DOHH2 (cell line): ENCODE measurements around the gene SPDYE2B.
"Not testable (repeated sequence)": the region's sequence is repeated elsewhere in the genome, so short reads cannot be mapped to it uniquely, and the experiment has no call there.

ENCODE experiments used
- H3F3A ChIP-seq: fragments of 200-600 bp; sonication (generic), shearing (Covaris generic); 2 replicates; pipeline ENCODE4 v1.6.0; 2016; ENCODE audit warnings: antibody characterized with exemption, mild to moderate bottlenecking; ENCODE audit not compliant: control insufficient read depth, insufficient read depth
- H3K27ac ChIP-seq: fragments of 200-600 bp; sonication (generic); 2 replicates; pipeline ENCODE4 v1.5.1; 2014; ENCODE audit warnings: low read depth, mild to moderate bottlenecking, low read length, moderate library complexity
- H3K27me3 ChIP-seq: fragments of 200-600 bp; sonication (generic); 2 replicates; pipeline ENCODE4 v1.6.1; 2014; ENCODE audit warnings: mild to moderate bottlenecking, low read length, mixed read lengths; ENCODE audit not compliant: control insufficient read depth
- H3K36me3 ChIP-seq: fragments of 200-600 bp; sonication (generic); 2 replicates; pipeline ENCODE4 v1.6.1; 2014; ENCODE audit warnings: mild to moderate bottlenecking, low read length, moderate library complexity, mixed read lengths; ENCODE audit not compliant: control insufficient read depth
- H3K4me1 ChIP-seq: fragments of 200-600 bp; sonication (generic); 2 replicates; pipeline ENCODE4 v1.6.1; 2014; ENCODE audit warnings: mild to moderate bottlenecking, low read length, mixed read lengths; ENCODE audit not compliant: control insufficient read depth
- H3K4me2 ChIP-seq: fragments of 200-600 bp; sonication (generic); 2 replicates; pipeline ENCODE4 v1.6.0; 2014; ENCODE audit warnings: mild to moderate bottlenecking, low read length, moderate library complexity
- H3K4me3 ChIP-seq: fragments of 200-600 bp; sonication (generic); 2 replicates; pipeline ENCODE4 v1.5.1; 2014; ENCODE audit warnings: mild to moderate bottlenecking, low read length, mixed read lengths
- H3K79me2 ChIP-seq: fragments of 200-600 bp; sonication (generic); 2 replicates; pipeline ENCODE4 v1.6.1; 2014; ENCODE audit warnings: mild to moderate bottlenecking, low read length, mixed read lengths; ENCODE audit not compliant: control insufficient read depth
- H3K9me2 ChIP-seq: fragments of 200-600 bp; sonication (generic); replicated peaks from 2 replicates; pipeline ENCODE4 v1.6.1; 2014; ENCODE audit warnings: mild to moderate bottlenecking, low read length, mixed read lengths; ENCODE audit not compliant: control insufficient read depth
- H3K9me3 ChIP-seq: fragments of 200-600 bp; sonication (generic); 2 replicates; pipeline ENCODE4 v1.6.1; 2014; ENCODE audit warnings: antibody characterized with exemption, low read length, mixed read lengths; ENCODE audit not compliant: control insufficient read depth, insufficient read depth
- H4K20me1 ChIP-seq: fragments of 200-600 bp; sonication (generic); 2 replicates; pipeline ENCODE4 v1.6.0; 2014; ENCODE audit warnings: low read depth, mild to moderate bottlenecking, antibody characterized with exemption, low read length, moderate library complexity; ENCODE audit not compliant: control insufficient read depth, insufficient read depth

The SPDYE2B gene

GRCh38 chr7:102664765-102665164 lies 14.6 kb downstream of the SPDYE2B start:
- H3K9me3 ChIP-seq, H3K27ac ChIP-seq, H3K4me3 ChIP-seq, H3K79me2 ChIP-seq, H3K27me3 ChIP-seq, H4K20me1 ChIP-seq, H3F3A ChIP-seq, H3K4me1 ChIP-seq, H3K36me3 ChIP-seq, H3K4me2 ChIP-seq, H3K9me2 ChIP-seq: not testable (repeated sequence)

- not testable (repeated sequence) for H3K4me3 ChIP-seq, H4K20me1 ChIP-seq, H3K4me1 ChIP-seq, H3K36me3 ChIP-seq, H3K9me3 ChIP-seq, H3F3A ChIP-seq, H3K4me2 ChIP-seq, H3K27me3 ChIP-seq, H3K27ac ChIP-seq, H3K9me2 ChIP-seq, H3K79me2 ChIP-seq
These were observed 16.7 kb downstream of the SPDYE2B start for GRCh38 chr7:102666850-102667249.

- not testable (repeated sequence) for H3K9me2 ChIP-seq, H4K20me1 ChIP-seq, H3K4me1 ChIP-seq, H3K4me2 ChIP-seq, H3K27me3 ChIP-seq, H3K9me3 ChIP-seq, H3K36me3 ChIP-seq, H3K4me3 ChIP-seq, H3K79me2 ChIP-seq, H3K27ac ChIP-seq, H3F3A ChIP-seq
These were observed 17.4 kb downstream of the SPDYE2B start for GRCh38 chr7:102667523-102667922.

- H3K79me2 ChIP-seq, H3K4me2 ChIP-seq, H4K20me1 ChIP-seq, H3K36me3 ChIP-seq, H3K27ac ChIP-seq, H3K9me2 ChIP-seq, H3F3A ChIP-seq, H3K4me1 ChIP-seq, H3K27me3 ChIP-seq, H3K9me3 ChIP-seq, H3K4me3 ChIP-seq: not testable (repeated sequence)
These were observed 21.2 kb downstream of the SPDYE2B start, which contains the start of gene POLR2J2 for GRCh38 chr7:102671166-102671955. Gene POLR2J2 (minus strand): TSS chr7:102671663. CDS start chr7:102671601, 62 bp downstream.

GRCh38 chr7:102671956-102672307 lies 21.8 kb downstream of the SPDYE2B start:
- H3K36me3 ChIP-seq, H4K20me1 ChIP-seq, H3K4me3 ChIP-seq, H3F3A ChIP-seq, H3K9me2 ChIP-seq, H3K4me2 ChIP-seq, H3K79me2 ChIP-seq, H3K27me3 ChIP-seq, H3K4me1 ChIP-seq, H3K27ac ChIP-seq, H3K9me3 ChIP-seq: not testable (repeated sequence)

- H3K36me3 ChIP-seq, H3K4me1 ChIP-seq, H3K27ac ChIP-seq, H3K79me2 ChIP-seq, H3F3A ChIP-seq, H3K4me3 ChIP-seq, H4K20me1 ChIP-seq, H3K27me3 ChIP-seq, H3K9me3 ChIP-seq, H3K9me2 ChIP-seq, H3K4me2 ChIP-seq: not testable (repeated sequence)
These were observed 23.4 kb downstream of the SPDYE2B start for GRCh38 chr7:102673447-102674067.

- not testable (repeated sequence) for H3K4me1 ChIP-seq, H3K4me2 ChIP-seq, H3F3A ChIP-seq, H4K20me1 ChIP-seq, H3K4me3 ChIP-seq, H3K9me2 ChIP-seq, H3K79me2 ChIP-seq, H3K27me3 ChIP-seq, H3K27ac ChIP-seq, H3K36me3 ChIP-seq, H3K9me3 ChIP-seq
These were observed 25.4 kb downstream of the SPDYE2B start for GRCh38 chr7:102675545-102675944.

GRCh38 chr7:102680780-102681179 lies 30.7 kb downstream of the SPDYE2B start:
- H3K79me2 ChIP-seq, H3K9me3 ChIP-seq, H4K20me1 ChIP-seq, H3K4me3 ChIP-seq, H3K4me2 ChIP-seq, H3K36me3 ChIP-seq, H3K27me3 ChIP-seq, H3F3A ChIP-seq, H3K4me1 ChIP-seq, H3K27ac ChIP-seq, H3K9me2 ChIP-seq: not testable (repeated sequence)
